Neutrophil (primary cell): ENCODE measurements around the gene MARCO.

Experiments
- H3K27ac ChIP-seq: fragments of 200-600 bp; sonication (generic); 2 replicates; pipeline ENCODE4 v1.5.1; 2016; ENCODE audit warnings: mild to moderate bottlenecking, moderate library complexity
- H3K27me3 ChIP-seq: fragments of 200-600 bp; sonication (generic); 2 replicates; pipeline ENCODE4 v1.6.0; 2016; ENCODE audit warnings: mild to moderate bottlenecking
- H3K36me3 ChIP-seq: fragments of 200-600 bp; sonication (generic); 2 replicates; pipeline ENCODE4 v1.5.1; 2017
- H3K4me1 ChIP-seq, 2 experiments: fragments of 200-600 bp in 1 of 2; sonication (generic) in 1 of 2; 1 replicate in 1 of 2; 2 replicates in 1 of 2; pipeline versions ENCODE4 v1.5.1 to v1.6.1; 2013 to 2016; ENCODE audit warnings: low read depth in 1 of 2, low read length in 1 of 2, mild to moderate bottlenecking in 1 of 2, moderate library complexity in 1 of 2; ENCODE audit not compliant: control insufficient read depth in 1 of 2, insufficient read depth in 1 of 2
- H3K4me3 ChIP-seq, 2 experiments: fragments of 200-600 bp in 1 of 2; sonication (generic) in 1 of 2; 1 replicate in 1 of 2; 2 replicates in 1 of 2; pipeline ENCODE4 v1.5.1; 2013 to 2016; ENCODE audit warnings: low read depth in 1 of 2, low read length in 1 of 2, mild to moderate bottlenecking in 1 of 2, moderate library complexity in 1 of 2
- H3K9me3 ChIP-seq: fragments of 200-600 bp; sonication (generic); 2 replicates; pipeline ENCODE4 v1.5.1; 2016
- TF ChIP-seq, protein P1 (sequence below): fragments of 200-600 bp; sonication (generic); IDR thresholded peaks from 2 replicates; pipeline ENCODE4 v1.5.1; 2016; ENCODE audit warnings: antibody characterized with exemption

Gene MARCO

GRCh38 chr2:118921646-118922045 lies 20.3 kb upstream of the MARCO start:
- H3K27me3 ChIP-seq = peaks cover 6% of the 10 kb centered on the region
- H3K36me3 ChIP-seq = no peaks in the 10 kb centered on the region
- H3K4me1 ChIP-seq = peaks cover 11 to 15% of the 10 kb centered on the region in 2 experiments
- no peak overlapping the region for H3K27ac ChIP-seq
- no peaks in the 10 kb centered on the region for H3K9me3 ChIP-seq
- TF ChIP-seq, protein P1, sequence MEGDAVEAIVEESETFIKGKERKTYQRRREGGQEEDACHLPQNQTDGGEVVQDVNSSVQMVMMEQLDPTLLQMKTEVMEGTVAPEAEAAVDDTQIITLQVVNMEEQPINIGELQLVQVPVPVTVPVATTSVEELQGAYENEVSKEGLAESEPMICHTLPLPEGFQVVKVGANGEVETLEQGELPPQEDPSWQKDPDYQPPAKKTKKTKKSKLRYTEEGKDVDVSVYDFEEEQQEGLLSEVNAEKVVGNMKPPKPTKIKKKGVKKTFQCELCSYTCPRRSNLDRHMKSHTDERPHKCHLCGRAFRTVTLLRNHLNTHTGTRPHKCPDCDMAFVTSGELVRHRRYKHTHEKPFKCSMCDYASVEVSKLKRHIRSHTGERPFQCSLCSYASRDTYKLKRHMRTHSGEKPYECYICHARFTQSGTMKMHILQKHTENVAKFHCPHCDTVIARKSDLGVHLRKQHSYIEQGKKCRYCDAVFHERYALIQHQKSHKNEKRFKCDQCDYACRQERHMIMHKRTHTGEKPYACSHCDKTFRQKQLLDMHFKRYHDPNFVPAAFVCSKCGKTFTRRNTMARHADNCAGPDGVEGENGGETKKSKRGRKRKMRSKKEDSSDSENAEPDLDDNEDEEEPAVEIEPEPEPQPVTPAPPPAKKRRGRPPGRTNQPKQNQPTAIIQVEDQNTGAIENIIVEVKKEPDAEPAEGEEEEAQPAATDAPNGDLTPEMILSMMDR = no peak
- H3K4me3 ChIP-seq = no peak overlapping the region

DNA sequence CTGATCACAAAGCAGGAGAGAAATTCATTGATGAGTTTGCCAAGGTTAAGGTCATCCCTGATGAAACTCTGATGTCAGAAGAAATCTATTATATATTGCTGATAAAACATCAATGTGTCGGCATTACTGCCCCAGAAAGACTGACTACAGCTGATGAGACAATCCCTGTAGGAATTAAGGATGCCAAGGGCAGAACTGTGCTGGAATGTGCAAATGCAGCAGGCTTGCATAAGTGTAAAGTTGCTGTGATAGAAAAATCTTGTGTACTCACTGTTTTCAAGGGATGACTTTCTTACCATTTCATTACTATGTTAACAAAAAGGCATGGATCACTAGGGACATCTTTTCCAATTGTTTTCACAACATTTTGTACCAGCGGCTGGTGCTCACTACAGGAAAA lies 19.7 kb upstream of the MARCO start:
- peaks cover 6% of the 10 kb centered on the region for H3K27me3 ChIP-seq
- TF ChIP-seq, protein P1 = no peak
- peaks cover 11 to 15% of the 10 kb centered on the region in 2 experiments for H3K4me1 ChIP-seq
- no peaks in the 10 kb centered on the region for H3K9me3 ChIP-seq
- no peaks in the 10 kb centered on the region for H3K36me3 ChIP-seq
- no peak overlapping the region for H3K27ac ChIP-seq
- no peak overlapping the region for H3K4me3 ChIP-seq

- Histone ChIP-seq H3K9me3 (no peaks in the 10 kb centered on the region), H3K4me1 (peaks cover 11 to 15% of the 10 kb centered on the region in 2 experiments), H3K27me3 (peaks cover 6% of the 10 kb centered on the region), H3K27ac (no peak overlapping the region), H3K4me3 (no peak overlapping the region), H3K36me3 (no peaks in the 10 kb centered on the region)
- TF ChIP-seq, protein P1 = no peak
Observed at GRCh38 chr2:118923371-118923770, 18.6 kb upstream of the MARCO start.

DNA sequence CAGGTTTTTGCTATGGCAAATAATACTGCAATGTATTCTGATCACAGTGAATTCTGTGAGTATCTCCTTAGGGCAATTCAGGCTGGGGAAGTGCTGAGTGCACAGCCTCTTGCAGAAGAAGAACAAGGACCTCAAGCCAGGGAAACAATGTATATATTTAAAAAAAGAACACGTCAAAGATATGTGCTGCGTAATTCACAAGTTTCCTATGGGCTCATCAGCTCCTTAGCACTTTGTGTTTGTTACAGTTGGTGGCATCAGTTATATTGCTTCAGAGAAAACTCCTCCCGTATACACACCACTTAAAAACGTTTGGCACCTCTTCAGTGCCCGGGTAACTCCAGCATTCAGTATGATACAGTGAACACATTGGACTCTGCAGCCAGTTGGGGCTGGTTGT lies 16.5 kb upstream of the MARCO start:
- Histone ChIP-seq H3K27me3 (peaks cover 6% of the 10 kb centered on the region), H3K36me3 (no peaks in the 10 kb centered on the region), H3K4me1 (peaks cover 11 to 15% of the 10 kb centered on the region in 2 experiments), H3K9me3 (no peaks in the 10 kb centered on the region), H3K27ac (no peak overlapping the region), H3K4me3 (no peak overlapping the region)
- TF ChIP-seq, protein P1 = no peak

GRCh38 chr2:118925981-118926380 lies 16.0 kb upstream of the MARCO start:
- H3K27me3 ChIP-seq = peaks cover 6% of the 10 kb centered on the region
- H3K9me3 ChIP-seq = no peaks in the 10 kb centered on the region
- peaks cover 11 to 15% of the 10 kb centered on the region in 2 experiments for H3K4me1 ChIP-seq
- H3K4me3 ChIP-seq = no peak overlapping the region
- TF ChIP-seq, protein P1 = no peak
- H3K36me3 ChIP-seq = no peaks in the 10 kb centered on the region
- H3K27ac ChIP-seq = no peak overlapping the region

DNA sequence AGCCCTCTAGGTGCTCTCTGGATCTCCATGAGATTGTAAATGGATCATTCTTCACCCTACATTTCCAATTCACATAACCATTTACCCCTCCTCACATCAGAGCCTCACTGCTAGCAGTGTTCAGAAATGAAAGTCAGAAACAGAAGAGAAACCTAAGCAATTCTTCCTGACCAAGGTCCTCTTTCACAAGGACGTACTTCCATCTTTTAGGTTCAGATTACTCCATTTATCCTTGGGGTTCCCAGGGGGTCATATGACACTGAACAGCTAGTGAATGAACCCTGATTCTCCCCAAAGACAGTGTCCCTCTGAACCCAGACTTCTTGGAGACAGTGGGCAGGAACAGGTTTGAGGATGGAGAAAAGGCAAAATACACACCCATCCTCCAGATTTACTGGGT lies 12.9 kb upstream of the MARCO start:
- H3K4me3 ChIP-seq = no peak overlapping the region
- H3K9me3 ChIP-seq = no peaks in the 10 kb centered on the region
- H3K27ac ChIP-seq = no peak overlapping the region
- H3K4me1 ChIP-seq = peaks cover 11 to 15% of the 10 kb centered on the region in 2 experiments
- TF ChIP-seq, protein P1 = no peak
- no peaks in the 10 kb centered on the region for H3K36me3 ChIP-seq
- no peaks in the 10 kb centered on the region for H3K27me3 ChIP-seq
